ENCODE data around the gene SPTLC3. TPM values are rescaled to one million over a fixed set of nuclear protein-coding genes. Genes with fewer than 3 reads are reported as not detected.

Gene SPTLC3
- total RNA-seq, 1 donor from 2014 or later: 9.9 TPM

GRCh38 chr20:12984069-12984765 lies 24.6 kb upstream of the SPTLC3 start:
- Histone ChIP-seq H3K36me3 (ENCODE audit: control insufficient read depth in 3 of 3, insufficient read depth in 3 of 3, low read length in 3 of 3) (no peaks in the 10 kb centered on the region), H3K27ac (ENCODE audit: low read depth, low read length) (no peak overlapping the region), H3K4me1 (ENCODE audit: control insufficient read depth in 3 of 3, insufficient read depth in 3 of 3, low read length in 3 of 3) (no peaks in the 10 kb centered on the region), H3K4me3 (ENCODE audit: low read length in 3 of 3) (no peak overlapping the region), H3K27me3 (ENCODE audit: control insufficient read depth in 3 of 3, insufficient read depth in 3 of 3, low read length in 3 of 3) (no peaks in the 10 kb centered on the region), H3K9ac (ENCODE audit: low read depth in 1 of 3, low read length in 3 of 3) (no peak overlapping the region), H3K9me3 (ENCODE audit: control insufficient read depth in 3 of 3, low read length in 3 of 3) (no peaks in the 10 kb centered on the region)

GRCh38 chr20:12984863-12985262 lies 23.9 kb upstream of the SPTLC3 start:
- Histone ChIP-seq H3K9me3 (ENCODE audit: control insufficient read depth in 3 of 3, low read length in 3 of 3) (no peaks in the 10 kb centered on the region), H3K27ac (ENCODE audit: low read depth, low read length) (no peak overlapping the region), H3K9ac (ENCODE audit: low read depth in 1 of 3, low read length in 3 of 3) (no peak overlapping the region), H3K4me1 (ENCODE audit: control insufficient read depth in 3 of 3, insufficient read depth in 3 of 3, low read length in 3 of 3) (no peaks in the 10 kb centered on the region), H3K4me3 (ENCODE audit: low read length in 3 of 3) (no peak overlapping the region), H3K36me3 (ENCODE audit: control insufficient read depth in 3 of 3, insufficient read depth in 3 of 3, low read length in 3 of 3) (no peaks in the 10 kb centered on the region), H3K27me3 (ENCODE audit: control insufficient read depth in 3 of 3, insufficient read depth in 3 of 3, low read length in 3 of 3) (no peaks in the 10 kb centered on the region)

GRCh38 chr20:12987261-12987660 lies 21.5 kb upstream of the SPTLC3 start:
- Histone ChIP-seq H3K27ac (ENCODE audit: low read depth, low read length) (no peak overlapping the region), H3K27me3 (ENCODE audit: control insufficient read depth in 3 of 3, insufficient read depth in 3 of 3, low read length in 3 of 3) (no peaks in the 10 kb centered on the region), H3K4me3 (ENCODE audit: low read length in 3 of 3) (no peak overlapping the region), H3K9ac (ENCODE audit: low read depth in 1 of 3, low read length in 3 of 3) (no peak overlapping the region), H3K9me3 (ENCODE audit: control insufficient read depth in 3 of 3, low read length in 3 of 3) (no peaks in the 10 kb centered on the region), H3K4me1 (ENCODE audit: control insufficient read depth in 3 of 3, insufficient read depth in 3 of 3, low read length in 3 of 3) (no peaks in the 10 kb centered on the region), H3K36me3 (ENCODE audit: control insufficient read depth in 3 of 3, insufficient read depth in 3 of 3, low read length in 3 of 3) (no peaks in the 10 kb centered on the region)

GRCh38 chr20:12989586-12990115 lies 19.1 kb upstream of the SPTLC3 start:
- no peak overlapping the region for H3K27ac ChIP-seq (ENCODE audit: low read depth, low read length)
- no peaks in the 10 kb centered on the region for H3K9me3 ChIP-seq (ENCODE audit: control insufficient read depth in 3 of 3, low read length in 3 of 3)
- H3K9ac ChIP-seq (ENCODE audit: low read depth in 1 of 3, low read length in 3 of 3): no peak overlapping the region
- H3K36me3 ChIP-seq (ENCODE audit: control insufficient read depth in 3 of 3, insufficient read depth in 3 of 3, low read length in 3 of 3): no peaks in the 10 kb centered on the region
- H3K4me1 ChIP-seq (ENCODE audit: control insufficient read depth in 3 of 3, insufficient read depth in 3 of 3, low read length in 3 of 3): no peaks in the 10 kb centered on the region
- H3K27me3 ChIP-seq (ENCODE audit: control insufficient read depth in 3 of 3, insufficient read depth in 3 of 3, low read length in 3 of 3): no peaks in the 10 kb centered on the region
- H3K4me3 ChIP-seq (ENCODE audit: low read length in 3 of 3): no peak overlapping the region

GRCh38 chr20:12997128-12997655 lies 11.6 kb upstream of the SPTLC3 start:
- Histone ChIP-seq H3K4me3 (ENCODE audit: low read length in 3 of 3) (no peak overlapping the region), H3K27ac (ENCODE audit: low read depth, low read length) (no peak overlapping the region)

GRCh38 chr20:12998046-12998445 lies 10.7 kb upstream of the SPTLC3 start:
- Histone ChIP-seq H3K4me3 (ENCODE audit: low read length in 3 of 3) (no peak overlapping the region), H3K4me1 (ENCODE audit: control insufficient read depth in 3 of 3, insufficient read depth in 3 of 3, low read length in 3 of 3) (no peaks in the 10 kb centered on the region), H3K9me3 (ENCODE audit: control insufficient read depth in 3 of 3, low read length in 3 of 3) (no peaks in the 10 kb centered on the region), H3K9ac (ENCODE audit: low read depth in 1 of 3, low read length in 3 of 3) (no peak overlapping the region), H3K27me3 (ENCODE audit: control insufficient read depth in 3 of 3, insufficient read depth in 3 of 3, low read length in 3 of 3) (peaks cover 0 to 2% (median 0%) of the 10 kb centered on the region in 3 donors), H3K36me3 (ENCODE audit: control insufficient read depth in 3 of 3, insufficient read depth in 3 of 3, low read length in 3 of 3) (no peaks in the 10 kb centered on the region), H3K27ac (ENCODE audit: low read depth, low read length) (no peak overlapping the region)

More at GRCh38 chr20:12997128-12997655, 11.6 kb upstream of the SPTLC3 start:
- Histone ChIP-seq H3K27me3 (ENCODE audit: control insufficient read depth in 3 of 3, insufficient read depth in 3 of 3, low read length in 3 of 3) (peaks cover 0 to 2% (median 0%) of the 10 kb centered on the region in 3 donors), H3K9ac (ENCODE audit: low read depth in 1 of 3, low read length in 3 of 3) (no peak overlapping the region), H3K36me3 (ENCODE audit: control insufficient read depth in 3 of 3, insufficient read depth in 3 of 3, low read length in 3 of 3) (no peaks in the 10 kb centered on the region), H3K9me3 (ENCODE audit: control insufficient read depth in 3 of 3, low read length in 3 of 3) (no peaks in the 10 kb centered on the region), H3K4me1 (ENCODE audit: control insufficient read depth in 3 of 3, insufficient read depth in 3 of 3, low read length in 3 of 3) (no peaks in the 10 kb centered on the region)

- Histone ChIP-seq H3K9ac (ENCODE audit: low read depth in 1 of 3, low read length in 3 of 3) (no peak overlapping the region), H3K9me3 (ENCODE audit: control insufficient read depth in 3 of 3, low read length in 3 of 3) (no peaks in the 10 kb centered on the region), H3K36me3 (ENCODE audit: control insufficient read depth in 3 of 3, insufficient read depth in 3 of 3, low read length in 3 of 3) (no peaks in the 10 kb centered on the region), H3K27ac (ENCODE audit: low read depth, low read length) (no peak overlapping the region), H3K4me1 (ENCODE audit: control insufficient read depth in 3 of 3, insufficient read depth in 3 of 3, low read length in 3 of 3) (no peaks in the 10 kb centered on the region), H3K27me3 (ENCODE audit: control insufficient read depth in 3 of 3, insufficient read depth in 3 of 3, low read length in 3 of 3) (peaks cover 0 to 2% (median 0%) of the 10 kb centered on the region in 3 donors), H3K4me3 (ENCODE audit: low read length in 3 of 3) (no peak overlapping the region)
Measured at GRCh38 chr20:12999201-12999600, 9.6 kb upstream of the SPTLC3 start.

- Histone ChIP-seq H3K9me3 (ENCODE audit: control insufficient read depth in 3 of 3, low read length in 3 of 3) (no peaks in the 10 kb centered on the region), H3K36me3 (ENCODE audit: control insufficient read depth in 3 of 3, insufficient read depth in 3 of 3, low read length in 3 of 3) (no peaks in the 10 kb centered on the region), H3K9ac (ENCODE audit: low read depth in 1 of 3, low read length in 3 of 3) (no peak overlapping the region), H3K4me3 (ENCODE audit: low read length in 3 of 3) (no peak overlapping the region), H3K4me1 (ENCODE audit: control insufficient read depth in 3 of 3, insufficient read depth in 3 of 3, low read length in 3 of 3) (no peaks in the 10 kb centered on the region), H3K27ac (ENCODE audit: low read depth, low read length) (no peak overlapping the region), H3K27me3 (ENCODE audit: control insufficient read depth in 3 of 3, insufficient read depth in 3 of 3, low read length in 3 of 3) (peaks cover 0 to 2% (median 0%) of the 10 kb centered on the region in 3 donors)
Measured at GRCh38 chr20:13002251-13002650, 6.5 kb upstream of the SPTLC3 start.

- H3K4me3 ChIP-seq (ENCODE audit: low read length in 3 of 3): no peak overlapping the region
- H3K27ac ChIP-seq (ENCODE audit: low read depth, low read length): no peak overlapping the region
- H3K36me3 ChIP-seq (ENCODE audit: control insufficient read depth in 3 of 3, insufficient read depth in 3 of 3, low read length in 3 of 3): no peaks in the 10 kb centered on the region
- H3K9me3 ChIP-seq (ENCODE audit: control insufficient read depth in 3 of 3, low read length in 3 of 3): no peaks in the 10 kb centered on the region
- no peak overlapping the region for H3K9ac ChIP-seq (ENCODE audit: low read depth in 1 of 3, low read length in 3 of 3)
- no peaks in the 10 kb centered on the region for H3K27me3 ChIP-seq (ENCODE audit: control insufficient read depth in 3 of 3, insufficient read depth in 3 of 3, low read length in 3 of 3)
- peaks cover 5 to 15% (median 7%) of the 10 kb centered on the region in 3 donors for H3K4me1 ChIP-seq (ENCODE audit: control insufficient read depth in 3 of 3, insufficient read depth in 3 of 3, low read length in 3 of 3)
Measured at GRCh38 chr20:13006825-13007224, 1.9 kb upstream of the SPTLC3 start.

GRCh38 chr20:13007596-13007995 lies 1.2 kb upstream of the SPTLC3 start:
- no peaks in the 10 kb centered on the region for H3K9me3 ChIP-seq (ENCODE audit: control insufficient read depth in 3 of 3, low read length in 3 of 3)
- no peaks in the 10 kb centered on the region for H3K27me3 ChIP-seq (ENCODE audit: control insufficient read depth in 3 of 3, insufficient read depth in 3 of 3, low read length in 3 of 3)
- peaks cover 5 to 15% (median 7%) of the 10 kb centered on the region in 3 donors for H3K4me1 ChIP-seq (ENCODE audit: control insufficient read depth in 3 of 3, insufficient read depth in 3 of 3, low read length in 3 of 3)
- no peak overlapping the region for H3K4me3 ChIP-seq (ENCODE audit: low read length in 3 of 3)
- no peak overlapping the region for H3K27ac ChIP-seq (ENCODE audit: low read depth, low read length)
- no peaks in the 10 kb centered on the region for H3K36me3 ChIP-seq (ENCODE audit: control insufficient read depth in 3 of 3, insufficient read depth in 3 of 3, low read length in 3 of 3)
- no peak overlapping the region for H3K9ac ChIP-seq (ENCODE audit: low read depth in 1 of 3, low read length in 3 of 3)
